HL-60 (cell line): ENCODE measurements around the gene ZAR1.

Experiments
- POLR2AphosphoS5 ChIP-seq: IDR thresholded peaks from 2 replicates; pipeline ENCODE4 v1.6.1; 2012; ENCODE audit warnings: low read depth
- SPI1 ChIP-seq: IDR thresholded peaks from 2 replicates; pipeline ENCODE4 v1.6.1; 2012; ENCODE audit warnings: low read depth, mild to moderate bottlenecking, borderline replicate concordance
- TF ChIP-seq, protein P1 (sequence below): IDR thresholded peaks from one replicate; pipeline ENCODE4 v1.5.1; 2011; ENCODE audit warnings: low read length, control low read depth, inconsistent platforms; ENCODE audit not compliant: insufficient read depth

DNA sequence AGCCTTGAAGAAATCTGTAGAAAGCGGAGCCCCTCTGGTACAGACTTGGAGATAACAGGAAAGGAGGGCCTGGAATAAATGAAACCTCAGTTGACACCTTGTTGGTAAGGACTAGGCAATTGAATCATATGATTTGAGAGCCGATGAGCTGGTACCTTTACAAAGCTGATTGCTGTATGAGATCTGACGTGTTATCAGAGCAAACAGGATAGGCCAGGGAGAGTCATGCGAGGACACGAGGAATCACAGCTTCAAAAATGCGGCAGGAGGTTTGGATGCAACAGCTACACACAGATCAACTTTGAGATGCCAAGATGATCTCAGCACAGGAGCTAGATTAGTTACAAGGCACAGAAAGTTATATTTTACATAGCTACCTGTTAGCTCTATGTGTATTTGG lies 14.3 kb upstream of the ZAR1 start:
- TF ChIP-seq, protein P1, sequence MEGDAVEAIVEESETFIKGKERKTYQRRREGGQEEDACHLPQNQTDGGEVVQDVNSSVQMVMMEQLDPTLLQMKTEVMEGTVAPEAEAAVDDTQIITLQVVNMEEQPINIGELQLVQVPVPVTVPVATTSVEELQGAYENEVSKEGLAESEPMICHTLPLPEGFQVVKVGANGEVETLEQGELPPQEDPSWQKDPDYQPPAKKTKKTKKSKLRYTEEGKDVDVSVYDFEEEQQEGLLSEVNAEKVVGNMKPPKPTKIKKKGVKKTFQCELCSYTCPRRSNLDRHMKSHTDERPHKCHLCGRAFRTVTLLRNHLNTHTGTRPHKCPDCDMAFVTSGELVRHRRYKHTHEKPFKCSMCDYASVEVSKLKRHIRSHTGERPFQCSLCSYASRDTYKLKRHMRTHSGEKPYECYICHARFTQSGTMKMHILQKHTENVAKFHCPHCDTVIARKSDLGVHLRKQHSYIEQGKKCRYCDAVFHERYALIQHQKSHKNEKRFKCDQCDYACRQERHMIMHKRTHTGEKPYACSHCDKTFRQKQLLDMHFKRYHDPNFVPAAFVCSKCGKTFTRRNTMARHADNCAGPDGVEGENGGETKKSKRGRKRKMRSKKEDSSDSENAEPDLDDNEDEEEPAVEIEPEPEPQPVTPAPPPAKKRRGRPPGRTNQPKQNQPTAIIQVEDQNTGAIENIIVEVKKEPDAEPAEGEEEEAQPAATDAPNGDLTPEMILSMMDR, result no peak
- TF ChIP-seq POLR2AphosphoS5, result no peak
- TF ChIP-seq SPI1, result no peak
